SKM-1 (cell line): ENCODE measurements around the gene CCND2.
"Not testable (repeated sequence)": the region's sequence is repeated elsewhere in the genome, so short reads cannot be mapped to it uniquely, and the experiment has no call there.

Experiments
- DNase-seq: peaks from one replicate; lab custom pipeline; 2025; ENCODE audit not compliant: unreplicated experiment; lab: John Stamatoyannopoulos, UW

CCND2 gene

DNA sequence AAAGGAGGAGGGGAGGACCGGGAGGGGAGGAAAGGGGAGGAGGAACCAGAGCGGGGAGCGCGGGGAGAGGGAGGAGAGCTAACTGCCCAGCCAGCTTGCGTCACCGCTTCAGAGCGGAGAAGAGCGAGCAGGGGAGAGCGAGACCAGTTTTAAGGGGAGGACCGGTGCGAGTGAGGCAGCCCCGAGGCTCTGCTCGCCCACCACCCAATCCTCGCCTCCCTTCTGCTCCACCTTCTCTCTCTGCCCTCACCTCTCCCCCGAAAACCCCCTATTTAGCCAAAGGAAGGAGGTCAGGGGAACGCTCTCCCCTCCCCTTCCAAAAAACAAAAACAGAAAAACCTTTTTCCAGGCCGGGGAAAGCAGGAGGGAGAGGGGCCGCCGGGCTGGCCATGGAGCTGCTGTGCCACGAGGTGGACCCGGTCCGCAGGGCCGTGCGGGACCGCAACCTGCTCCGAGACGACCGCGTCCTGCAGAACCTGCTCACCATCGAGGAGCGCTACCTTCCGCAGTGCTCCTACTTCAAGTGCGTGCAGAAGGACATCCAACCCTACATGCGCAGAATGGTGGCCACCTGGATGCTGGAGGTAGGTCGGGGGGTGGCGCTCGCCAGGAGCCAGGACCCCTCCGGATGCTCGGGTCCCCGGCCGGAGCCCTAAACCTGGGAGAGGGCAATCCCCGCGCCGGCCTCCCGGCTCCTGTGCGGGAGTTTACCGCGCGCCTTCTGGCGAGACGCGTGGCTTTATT lies at the start of gene CCND2:
Gene CCND2, plus strand, starts transcription at position 111 of the 744 bp plus-strand sequence. Its CDS starts 279 bp downstream, at position 390.
- DNase-seq, result no peak

GRCh38 chr12:4224206-4224889 lies 49.2 kb upstream of the CCND2 start:
- DNase-seq, result no peak

GRCh38 chr12:4225571-4225970 lies 48.0 kb upstream of the CCND2 start:
- no peak for DNase-seq

DNA sequence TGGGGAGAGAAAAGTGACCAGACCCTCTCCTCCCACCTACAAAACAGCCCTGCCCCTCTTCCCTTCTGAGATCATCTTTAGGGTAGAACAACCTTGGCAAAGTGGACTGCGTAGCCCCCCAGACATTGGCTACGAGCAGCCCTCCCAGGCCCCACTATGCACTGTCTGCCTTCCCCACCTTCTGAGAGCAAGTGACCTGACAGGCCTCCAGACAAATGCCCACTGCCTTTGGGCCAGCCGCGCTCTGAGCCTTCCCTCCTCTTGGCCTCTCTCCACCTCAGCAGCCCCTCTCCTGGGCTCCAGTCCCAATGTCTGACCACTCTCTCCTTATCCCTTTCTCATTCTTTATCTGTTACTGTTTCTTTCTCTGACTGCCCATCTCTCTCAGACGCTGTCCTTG lies 46.5 kb upstream of the CCND2 start:
- no peak for DNase-seq

DNA sequence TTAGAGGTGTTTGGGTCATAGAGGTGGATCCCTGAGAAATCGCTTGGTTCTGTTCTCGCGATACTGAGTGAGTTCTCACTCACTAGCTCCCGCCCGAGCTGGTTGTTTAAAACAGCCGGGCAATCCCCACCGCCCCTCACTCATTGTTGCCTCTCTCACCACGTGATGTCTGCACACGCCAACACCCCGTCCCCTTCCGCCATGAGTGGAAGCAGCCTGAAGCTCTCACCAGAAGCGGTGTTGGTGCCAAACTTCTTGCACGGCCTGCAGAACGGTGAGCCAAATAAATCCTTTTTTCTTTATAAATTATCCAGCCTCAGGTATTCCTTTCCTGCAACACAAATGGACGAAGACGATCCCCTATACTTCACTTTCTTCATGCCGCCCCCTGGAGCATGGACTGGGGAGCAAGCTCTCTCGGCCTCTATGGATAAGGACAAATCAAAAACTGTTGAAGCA lies 45.4 kb upstream of the CCND2 start:
- DNase-seq, result no peak

DNA sequence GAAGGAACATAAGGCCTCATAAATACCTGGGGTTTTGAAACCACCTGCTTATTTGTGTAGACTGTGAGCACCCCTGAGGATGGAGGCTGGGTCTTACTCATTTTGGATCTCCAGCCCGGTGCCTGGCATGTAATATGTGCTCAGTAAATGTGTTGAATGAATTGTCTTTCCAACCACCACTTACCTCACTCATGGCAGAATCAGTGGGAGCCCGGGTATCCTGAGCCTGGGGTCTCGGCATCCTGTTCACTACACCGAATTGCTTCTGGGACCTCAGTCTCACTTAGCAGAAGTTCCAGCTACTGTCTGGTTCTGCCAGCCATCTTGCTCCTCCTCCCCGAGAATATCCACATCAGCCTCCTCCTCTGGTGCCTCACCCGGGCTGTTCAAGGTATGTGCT lies 43.0 kb upstream of the CCND2 start:
- no peak for DNase-seq

- DNase-seq, result no peak
These were observed 35.0 kb upstream of the CCND2 start for GRCh38 chr12:4238577-4238976.

GRCh38 chr12:4239746-4240145 lies 33.8 kb upstream of the CCND2 start:
- DNase-seq, result no peak

DNA sequence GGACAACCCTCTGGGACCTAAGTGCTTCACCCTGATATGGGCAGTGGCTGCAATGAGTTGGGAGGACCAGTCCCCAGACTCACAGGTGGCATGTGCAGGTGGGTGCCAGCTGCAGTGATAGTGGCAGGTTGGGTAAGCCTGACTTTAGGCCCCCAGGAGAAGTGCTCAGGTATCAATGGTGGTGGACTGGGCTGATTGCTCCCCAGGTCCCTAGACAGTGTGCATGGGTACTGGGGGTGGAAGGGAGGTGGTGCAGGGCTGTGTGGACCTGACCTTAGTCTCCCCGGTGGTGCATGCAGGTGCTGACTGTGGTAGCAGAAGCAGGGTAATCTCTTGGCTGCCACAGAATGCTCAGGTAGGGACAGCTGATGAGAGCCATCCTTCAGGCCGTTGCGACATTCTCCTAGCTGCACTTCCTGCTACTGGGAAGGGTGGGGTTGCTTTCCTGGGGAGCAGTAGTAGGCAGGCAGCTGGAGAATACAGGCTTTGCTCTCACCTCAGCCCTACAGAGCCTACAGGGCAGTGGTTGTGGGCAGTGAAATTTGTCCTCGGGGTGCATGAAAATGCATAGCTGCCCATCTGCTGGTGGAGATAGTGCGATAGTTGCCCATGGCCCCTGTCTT lies 33.3 kb upstream of the CCND2 start:
- DNase-seq, result no peak

- DNase-seq, result no peak
These were observed 32.6 kb upstream of the CCND2 start for GRCh38 chr12:4240981-4241380.

DNA sequence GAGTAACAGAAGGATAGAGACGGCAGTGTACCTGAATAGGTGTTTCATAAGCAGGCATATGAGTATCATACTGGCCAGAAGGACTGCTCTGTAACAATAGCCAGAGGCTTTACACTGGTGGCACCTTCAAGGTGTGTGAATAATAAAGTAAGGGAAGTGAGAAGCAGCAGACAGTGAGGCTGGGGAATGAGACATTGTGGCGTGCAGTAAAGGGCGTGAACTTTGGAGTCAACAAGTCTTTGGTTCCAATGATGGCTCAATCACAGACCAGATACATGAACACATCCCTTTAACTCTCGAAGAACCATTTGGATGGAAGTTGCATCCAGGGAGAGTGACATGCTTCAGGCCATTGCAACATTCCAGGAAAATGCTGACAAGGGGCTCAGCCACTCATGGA lies 32.0 kb upstream of the CCND2 start:
- peak; percentile 3 for DNase-seq

- no peak for DNase-seq
These were observed 31.0 kb upstream of the CCND2 start for GRCh38 chr12:4242595-4242994.

GRCh38 chr12:4243091-4243490 lies 30.5 kb upstream of the CCND2 start:
- no peak for DNase-seq

- not testable (repeated sequence) for DNase-seq
These were observed 30.0 kb upstream of the CCND2 start for GRCh38 chr12:4243491-4244100.

- no peak for DNase-seq
These were observed 28.7 kb upstream of the CCND2 start for GRCh38 chr12:4244868-4245267.

GRCh38 chr12:4245446-4245845 lies 28.1 kb upstream of the CCND2 start:
- DNase-seq, result no peak

GRCh38 chr12:4246116-4246515 lies 27.4 kb upstream of the CCND2 start:
- no peak for DNase-seq

GRCh38 chr12:4250691-4251090 lies 22.9 kb upstream of the CCND2 start:
- no peak for DNase-seq

- DNase-seq, result no peak
These were observed 22.2 kb upstream of the CCND2 start for GRCh38 chr12:4251216-4251891.

DNA sequence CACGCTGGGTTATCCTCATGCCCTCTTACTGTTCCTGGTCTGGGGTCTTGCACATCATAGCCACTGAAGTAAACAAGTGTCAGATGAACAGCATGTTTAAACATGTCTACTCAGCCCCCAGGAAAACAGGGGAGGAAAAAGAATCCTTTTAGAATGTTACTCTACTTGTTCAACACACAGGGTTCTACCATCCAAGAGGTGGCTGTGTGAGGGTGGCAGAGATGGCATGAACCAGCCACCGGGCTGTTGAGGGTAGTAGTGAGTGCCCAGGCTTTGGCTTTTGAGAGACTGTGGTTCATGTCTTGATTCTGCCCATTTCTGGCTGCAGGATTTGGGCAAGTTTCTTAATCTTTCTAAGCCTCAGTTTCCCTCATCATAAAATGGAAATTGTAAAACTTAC lies 21.6 kb upstream of the CCND2 start:
- DNase-seq, result no peak

DNA sequence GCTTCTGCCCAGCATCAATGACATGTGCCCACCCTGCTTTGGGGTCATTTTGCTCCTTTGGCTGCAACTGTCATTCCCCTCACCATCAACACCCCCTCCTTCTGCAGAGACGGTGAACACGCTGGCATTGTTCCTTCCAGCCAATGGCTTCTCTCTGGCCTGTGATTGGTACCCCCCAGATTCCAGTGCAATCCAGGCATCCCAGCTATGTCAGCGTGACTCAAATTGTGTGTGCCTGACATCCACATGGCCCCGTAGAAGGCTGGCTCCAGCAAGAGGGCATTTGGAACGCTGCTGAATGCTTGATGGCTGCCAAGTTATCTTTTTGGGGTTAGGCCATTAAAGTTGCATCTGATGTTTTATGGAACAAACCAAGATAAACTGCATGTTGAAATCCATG lies 21.0 kb upstream of the CCND2 start:
- no peak for DNase-seq
